GM12874 (cell line): Measurements from ENCODE around the gene RIPOR1.

Source experiments
- CTCF ChIP-seq: IDR thresholded peaks from 2 replicates; pipeline ENCODE4 v1.5.1; 2011; ENCODE audit warnings: low read depth, mild to moderate bottlenecking, control low read depth, low read length, moderate library complexity; ENCODE audit not compliant: insufficient read depth

RIPOR1 gene

GRCh38 chr16:67530013-67530939 lies 1.6 kb downstream of the RIPOR1 start:
- no peak for TF ChIP-seq CTCF

DNA sequence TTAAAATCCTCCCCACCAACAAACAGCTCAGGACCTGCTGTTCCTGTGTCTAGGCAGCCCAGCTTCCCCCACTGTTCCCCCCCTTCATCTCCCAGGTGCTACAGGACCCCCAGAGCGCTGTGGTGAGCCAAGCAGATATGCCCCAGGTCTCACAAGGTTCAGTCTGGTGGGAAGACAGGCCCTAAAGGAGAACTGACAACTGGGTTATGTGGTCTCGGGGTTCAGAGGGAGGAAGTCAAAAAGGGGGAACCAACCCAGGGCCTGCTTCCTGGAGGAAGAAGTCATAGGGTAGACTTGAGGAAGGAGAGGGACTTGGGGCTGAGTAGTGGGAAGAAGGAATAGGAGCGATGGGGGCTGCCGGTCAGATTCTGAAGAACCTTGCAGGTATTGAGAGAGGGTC lies 2.6 kb downstream of the RIPOR1 start:
- no peak for TF ChIP-seq CTCF

DNA sequence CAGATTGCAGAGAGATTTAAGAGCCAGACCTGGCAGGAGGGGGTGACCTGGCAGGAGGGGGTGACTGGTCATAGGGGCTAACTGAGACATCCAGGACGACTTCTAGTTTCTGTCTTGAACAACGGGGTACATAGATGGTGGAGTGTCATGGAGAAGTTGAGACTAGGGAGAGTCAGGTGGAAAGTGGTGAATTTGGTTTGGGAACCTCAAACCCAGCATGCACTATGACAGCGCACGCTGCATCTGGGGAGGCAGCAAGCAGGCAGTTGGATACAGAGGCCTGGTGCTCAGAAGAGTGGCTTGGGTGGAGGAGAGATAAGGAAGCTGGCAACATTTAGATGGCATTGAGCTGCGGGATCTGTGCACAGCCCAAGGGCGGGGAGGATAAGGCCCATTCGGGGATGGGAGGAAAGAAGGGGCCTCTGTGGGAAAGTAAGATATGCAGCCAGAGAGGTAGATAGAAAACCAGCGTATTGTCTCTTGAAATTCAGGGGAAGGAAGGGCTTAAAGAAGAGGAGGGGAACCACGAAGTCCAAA lies 4.5 kb downstream of the RIPOR1 start:
- TF ChIP-seq CTCF, result no peak

- TF ChIP-seq CTCF, result no peak
These were observed 5.8 kb downstream of the RIPOR1 start for GRCh38 chr16:67534431-67534830.

DNA sequence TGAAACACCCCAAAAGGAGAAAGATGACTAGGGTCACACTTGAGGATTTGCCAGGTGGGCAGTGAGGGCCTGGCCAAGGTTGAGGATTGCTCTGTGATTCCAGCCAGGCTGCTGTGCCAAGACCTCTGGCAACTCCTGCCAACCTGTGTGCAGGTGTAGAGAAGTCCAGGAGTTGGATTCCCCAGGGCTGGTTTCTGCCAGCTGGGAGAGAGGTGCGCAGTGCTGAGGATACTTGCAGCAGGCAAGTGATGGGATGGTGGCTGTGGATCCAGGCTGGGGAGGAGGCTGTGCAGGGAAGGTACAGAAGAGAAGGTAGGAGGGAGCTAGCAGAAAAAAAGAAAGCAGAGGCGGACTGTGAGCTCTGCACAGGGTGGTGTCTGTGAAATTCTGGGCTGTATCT lies 6.6 kb downstream of the RIPOR1 start:
- TF ChIP-seq CTCF, result no peak

- TF ChIP-seq CTCF, result no peak
These were observed 8.6 kb downstream of the RIPOR1 start for GRCh38 chr16:67537270-67537635.

DNA sequence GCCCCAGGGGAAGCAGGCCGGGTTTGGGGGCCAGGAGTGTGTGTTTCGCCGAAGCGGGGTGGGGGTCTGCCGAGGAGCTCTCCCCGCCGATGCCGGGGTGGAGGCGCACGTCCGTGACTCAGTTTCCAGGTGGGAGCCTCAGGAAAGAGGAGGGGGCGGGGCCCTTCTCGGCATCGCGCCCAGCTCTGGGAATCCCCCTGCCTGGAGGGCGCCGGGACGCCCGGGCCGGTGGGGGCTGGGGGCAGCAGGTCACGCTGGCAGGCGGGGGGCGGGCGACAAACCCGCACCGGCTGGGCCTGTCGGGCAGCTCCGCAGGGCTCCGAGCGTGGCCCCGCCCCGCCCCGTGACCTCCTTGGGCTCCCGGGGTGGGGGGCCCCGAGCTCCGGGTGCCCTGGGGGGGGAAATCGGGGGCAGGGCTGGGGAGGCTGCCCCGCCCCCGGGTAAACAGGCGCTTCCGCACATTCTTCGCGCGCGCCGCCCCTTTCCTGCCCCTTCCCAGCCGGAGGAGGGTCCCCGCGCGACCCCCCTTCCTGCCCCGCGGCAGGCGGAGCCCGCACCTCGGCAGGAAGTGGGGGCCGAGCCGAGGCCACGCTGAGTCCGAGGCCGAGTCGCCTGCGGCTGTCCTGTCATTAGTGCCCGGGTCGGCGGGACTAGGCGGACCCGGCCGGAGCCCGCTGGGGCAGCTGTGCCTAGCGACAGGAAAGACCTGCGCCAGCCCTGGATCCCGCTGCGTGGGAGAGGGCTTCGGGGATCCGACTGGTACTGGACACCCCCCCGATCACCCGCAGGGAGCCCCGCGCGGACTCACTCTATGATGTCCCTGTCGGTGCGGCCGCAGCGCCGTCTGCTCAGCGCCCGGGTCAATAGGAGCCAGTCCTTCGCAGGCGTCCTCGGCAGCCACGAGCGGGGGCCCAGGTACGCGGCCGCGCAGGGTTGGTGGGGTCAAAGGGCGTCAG lies 9.3 kb downstream of the RIPOR1 start:
- no peak for TF ChIP-seq CTCF
